Measurements from ENCODE around the gene JARID2.
"Not testable (repeated sequence)": the region's sequence is repeated elsewhere in the genome, so short reads cannot be mapped to it uniquely, and the experiment has no call there.

The JARID2 gene

DNA sequence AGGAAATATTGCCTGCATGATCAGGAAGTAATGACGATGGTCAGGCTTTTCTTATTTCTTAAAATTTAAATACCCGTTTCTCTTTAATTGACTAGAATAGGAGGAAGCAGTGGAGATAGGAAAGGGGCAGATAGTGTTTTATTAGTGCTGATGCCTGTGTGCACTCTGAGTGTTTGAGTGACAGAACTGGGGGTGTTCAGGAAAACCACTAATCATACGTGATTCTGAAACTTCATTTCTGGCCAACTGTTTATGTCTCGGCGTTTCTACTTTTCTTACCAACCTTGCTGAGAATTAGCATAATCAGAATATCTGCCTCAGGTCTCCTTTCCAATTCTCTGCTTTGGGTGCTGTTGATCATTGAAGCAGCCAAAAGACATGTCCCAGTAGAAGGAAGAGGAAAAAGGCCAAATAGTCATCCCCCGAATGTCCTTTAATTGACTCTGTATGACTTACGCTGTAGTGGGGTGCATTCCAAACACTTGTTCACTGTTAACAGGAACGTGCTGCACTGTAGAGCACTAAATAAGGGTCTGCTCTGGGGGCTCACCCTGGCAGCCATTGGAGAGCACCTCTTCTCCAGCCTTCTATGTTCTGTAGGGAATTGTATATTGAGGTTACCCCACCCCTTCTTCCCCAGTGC, 152.9 kb downstream of the JARID2 start:
- no peak for DNase-seq (ENCODE audit: low read depth in 3 of 3)

DNA sequence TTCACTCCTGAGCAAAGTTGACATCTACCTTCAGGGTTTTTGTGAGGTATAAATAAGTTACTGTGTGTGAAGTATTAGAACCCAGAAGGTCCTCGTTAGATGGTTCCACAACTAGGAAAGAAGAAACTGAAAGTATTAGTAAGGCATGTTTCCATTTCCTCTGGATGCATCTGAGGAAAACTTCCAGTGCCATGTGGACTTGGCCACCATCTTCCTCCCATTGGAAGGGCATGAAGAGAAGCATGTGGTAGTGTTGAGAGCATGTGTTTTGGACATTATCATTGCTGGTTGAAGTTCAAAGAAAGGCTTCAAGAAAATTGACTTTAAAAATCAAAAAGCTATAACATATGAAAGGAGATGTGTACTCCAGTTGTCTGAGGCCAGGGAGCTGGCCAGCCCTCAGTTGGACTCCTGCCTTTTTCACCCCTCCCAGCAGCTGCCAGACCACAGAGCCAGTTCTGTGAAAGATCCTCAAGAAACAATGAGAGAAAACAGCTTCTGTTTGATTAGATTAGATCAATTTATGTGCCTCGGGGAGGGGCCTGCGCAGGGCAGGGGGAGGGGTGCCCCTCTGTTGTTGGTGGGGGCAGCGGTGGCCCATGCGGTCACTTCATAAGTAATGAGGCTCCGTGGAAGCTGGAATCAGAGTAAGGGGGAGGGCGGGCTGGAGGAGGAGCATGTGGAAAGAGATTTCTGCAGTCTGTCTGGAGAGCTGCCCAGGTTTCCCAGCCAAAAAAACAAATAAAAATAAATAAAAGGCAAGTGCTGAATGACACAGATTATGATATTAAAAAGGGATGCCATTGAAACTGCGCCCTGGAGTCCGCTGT, 154.0 kb downstream of the JARID2 start:
- no peak for DNase-seq (ENCODE audit: low read depth in 3 of 3)

DNA sequence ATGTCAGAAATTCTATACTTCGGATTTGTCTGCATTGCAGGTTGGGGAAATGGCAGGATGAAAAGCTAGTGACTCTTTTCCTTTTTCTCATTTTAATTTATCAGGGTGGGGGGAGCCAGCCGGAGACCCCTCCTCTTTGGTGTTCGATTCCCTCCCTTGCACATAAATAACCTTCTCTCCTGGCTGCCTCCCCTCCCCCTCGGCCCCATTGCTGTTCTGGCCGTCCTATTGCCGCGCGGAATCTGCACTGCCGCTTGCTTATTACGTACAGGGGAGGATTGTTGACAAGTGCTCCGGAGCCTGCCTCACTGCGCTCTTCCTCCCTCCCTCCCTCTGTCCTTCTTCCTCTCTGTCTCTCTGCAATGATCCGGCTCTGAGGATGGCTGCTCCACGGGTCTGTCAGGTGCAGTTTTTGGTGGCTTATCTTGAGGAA, 154.7 kb downstream of the JARID2 start:
- DNase-seq (ENCODE audit: low read depth in 3 of 3), result no peak

DNA sequence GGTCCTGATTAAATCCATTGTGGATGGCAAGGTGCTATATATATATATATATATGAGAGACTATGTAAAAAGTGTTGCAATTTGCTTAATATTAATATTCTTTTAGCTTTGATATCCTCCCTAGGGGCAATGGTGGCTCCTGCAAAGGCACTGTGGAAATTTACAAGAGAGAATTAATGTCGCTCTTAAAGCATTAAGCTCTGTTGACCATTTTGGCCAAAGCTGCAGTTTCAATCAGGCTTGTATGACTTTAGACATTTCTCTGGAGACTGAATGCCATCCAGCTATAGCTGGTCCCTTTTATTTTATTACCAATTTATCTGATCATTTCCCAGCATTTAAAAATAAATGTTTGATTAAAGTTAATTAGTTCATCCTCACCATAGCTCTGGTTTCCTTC, 155.3 kb downstream of the JARID2 start:
- no peak for DNase-seq (ENCODE audit: low read depth in 3 of 3)

DNA sequence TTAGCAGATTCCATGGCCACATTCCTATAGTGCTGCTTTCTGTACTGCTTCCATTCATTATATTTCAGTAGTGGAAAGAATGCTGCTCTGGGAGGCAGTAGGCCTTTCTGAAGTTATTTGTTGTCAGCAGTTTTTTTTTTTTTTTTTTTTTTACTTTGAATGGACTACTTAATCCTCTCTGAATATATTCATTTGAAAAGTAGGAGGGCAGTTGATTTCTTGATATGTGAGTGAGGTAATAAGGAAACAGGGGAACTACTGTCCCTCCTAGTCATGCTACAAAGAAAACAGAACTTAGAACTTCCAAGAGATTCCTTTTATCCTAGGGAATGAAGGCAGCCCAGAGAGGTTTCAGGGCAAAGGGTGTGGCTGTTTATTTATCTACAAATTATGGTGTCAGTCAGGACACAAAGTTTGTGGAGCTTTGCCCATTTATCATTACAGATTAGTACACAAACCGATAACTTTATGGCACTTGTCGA, 155.9 kb downstream of the JARID2 start:
- no peak for DNase-seq (ENCODE audit: low read depth in 3 of 3)

DNA sequence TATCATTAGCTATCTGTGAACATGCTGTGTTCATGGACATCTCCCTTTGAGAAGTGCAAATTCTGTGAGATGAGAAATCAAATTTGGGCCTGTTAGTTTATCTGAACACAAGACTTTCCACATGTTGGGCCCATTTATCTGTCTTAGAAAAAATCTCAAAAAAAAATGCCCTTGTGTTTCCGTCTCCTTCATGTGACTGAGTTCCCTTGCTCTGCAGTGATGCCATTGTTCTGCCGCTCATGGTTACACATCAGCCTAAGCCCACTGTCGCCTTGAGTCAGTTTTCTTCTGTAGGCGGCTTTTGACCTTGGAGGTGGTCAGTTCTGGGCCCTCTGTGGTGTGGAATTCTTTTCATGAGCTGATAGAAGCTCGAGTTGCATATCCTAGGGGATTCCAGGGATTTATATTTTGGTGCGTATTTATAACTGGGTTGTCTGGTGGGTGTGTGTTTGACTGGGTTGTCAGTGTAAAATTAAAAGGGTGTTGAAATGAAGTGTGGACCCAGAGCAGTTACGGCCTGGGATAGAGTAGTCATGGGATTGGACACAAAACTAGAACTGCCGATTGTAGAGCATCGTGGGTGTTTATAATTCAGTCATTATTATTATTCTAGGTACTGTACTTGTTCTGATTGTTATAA, 156.7 kb downstream of the JARID2 start:
- no peak for DNase-seq (ENCODE audit: low read depth in 3 of 3)

DNA sequence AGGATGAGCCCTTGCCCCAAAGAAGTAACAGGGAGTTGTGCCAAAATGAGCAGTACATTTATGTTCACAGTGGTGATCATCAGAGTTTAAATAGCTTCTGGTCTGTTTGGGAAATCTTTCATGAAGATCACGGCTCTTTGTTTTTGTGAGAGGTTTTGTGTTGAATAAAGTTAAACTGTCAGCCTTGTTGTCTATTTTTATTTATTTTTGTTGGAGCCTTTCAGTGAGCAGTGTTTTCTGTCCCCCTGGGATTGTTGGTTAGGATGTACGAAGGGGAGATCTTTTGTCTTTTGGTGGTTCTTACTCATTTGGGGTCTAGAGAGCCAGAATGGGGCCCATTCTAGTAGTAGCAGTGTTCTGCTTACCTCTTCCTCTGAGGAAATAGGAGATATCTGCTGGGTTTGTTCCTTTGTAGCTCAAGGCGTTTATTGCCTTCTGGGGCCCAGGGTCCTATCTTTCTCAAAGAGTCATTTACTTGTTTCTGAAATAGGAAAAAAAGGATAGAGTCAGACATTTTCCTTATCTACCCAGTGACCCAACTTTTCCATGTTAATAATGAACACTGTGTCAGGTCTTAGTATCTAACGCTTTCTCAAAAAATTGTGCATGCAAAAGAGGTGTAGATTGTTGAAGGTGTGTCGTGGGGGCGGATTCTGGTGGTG, 157.4 kb downstream of the JARID2 start:
- no peak for DNase-seq (ENCODE audit: low read depth in 3 of 3)

DNA sequence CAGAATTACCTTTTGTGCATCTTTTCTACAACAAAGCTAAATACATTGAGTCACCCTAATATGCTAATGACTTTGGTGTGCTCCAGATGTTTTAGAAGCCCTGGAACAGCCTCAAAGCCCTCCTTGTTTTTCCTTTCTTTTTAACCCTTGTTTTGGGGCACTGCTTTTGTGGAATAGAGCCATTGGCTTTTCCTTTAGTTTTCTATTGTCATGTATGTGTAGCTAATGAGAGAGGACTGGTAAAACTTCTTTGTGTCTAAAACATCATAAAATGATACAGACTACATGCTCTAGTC, 158.8 kb downstream of the JARID2 start:
- no peak for DNase-seq (ENCODE audit: low read depth in 3 of 3)

DNA sequence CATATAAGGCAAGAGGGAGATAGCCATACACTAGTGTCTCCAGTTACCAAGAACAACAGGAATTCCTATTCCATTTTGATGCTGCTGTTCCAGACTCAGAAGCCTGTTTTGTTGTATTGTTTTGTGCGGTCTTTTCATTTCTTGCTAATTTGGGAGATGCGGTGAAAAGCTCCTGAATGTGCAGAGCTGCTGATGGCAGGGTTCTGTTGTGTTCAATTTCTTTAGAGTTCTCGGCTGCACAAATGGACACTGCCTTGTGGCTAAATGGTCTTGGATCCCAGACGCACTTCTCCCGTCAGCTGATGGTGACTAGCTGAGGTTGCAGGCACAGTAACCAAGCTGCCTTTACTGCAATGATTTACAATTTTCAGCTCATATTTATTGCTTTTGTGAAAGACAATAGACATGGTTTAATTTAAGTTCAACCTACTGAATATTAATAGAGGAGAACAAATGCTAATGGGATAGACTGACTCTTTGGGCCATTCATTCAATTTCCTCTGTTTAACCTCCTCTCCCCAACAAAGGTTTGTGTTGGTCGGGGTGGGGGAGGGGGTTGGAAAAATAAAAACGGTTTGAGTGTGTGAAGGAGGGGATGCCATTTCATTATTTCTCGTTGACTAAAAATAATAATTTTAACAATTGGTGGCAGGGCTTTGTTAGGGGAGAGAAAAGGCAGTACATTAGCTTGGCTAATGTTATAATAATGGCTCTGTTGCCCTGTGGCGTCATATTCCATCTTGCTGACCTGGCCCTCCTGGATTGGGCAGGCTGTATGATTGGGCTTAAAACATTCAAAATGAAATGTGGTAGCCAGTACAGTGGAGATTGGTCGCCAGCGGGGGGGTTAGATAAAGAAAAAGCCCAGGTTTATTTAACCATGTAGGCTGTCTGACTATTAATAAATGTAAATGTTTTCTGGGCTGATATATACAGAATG, 159.5 kb downstream of the JARID2 start:
- DNase-seq (ENCODE audit: low read depth in 3 of 3), result no peak

DNA sequence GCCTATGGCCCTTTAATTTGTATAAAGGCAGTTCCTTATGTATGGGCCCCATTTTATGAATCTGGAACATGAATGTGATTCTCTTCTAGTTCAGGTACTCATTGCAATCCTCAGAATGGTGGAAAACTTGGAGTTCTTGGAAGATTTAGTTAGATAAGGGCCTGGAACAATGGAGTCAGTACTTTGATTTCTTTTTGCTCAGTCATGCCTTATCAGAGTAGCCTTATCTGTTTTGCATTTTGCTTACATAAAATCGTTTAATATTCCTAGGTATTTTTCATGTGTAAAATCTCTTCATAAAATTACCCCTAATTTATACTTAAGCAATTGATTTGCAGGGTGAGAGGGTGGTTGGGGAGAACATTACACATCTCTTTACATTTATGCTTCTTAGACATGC, 160.6 kb downstream of the JARID2 start:
- DNase-seq (ENCODE audit: low read depth in 3 of 3), result no peak

DNA sequence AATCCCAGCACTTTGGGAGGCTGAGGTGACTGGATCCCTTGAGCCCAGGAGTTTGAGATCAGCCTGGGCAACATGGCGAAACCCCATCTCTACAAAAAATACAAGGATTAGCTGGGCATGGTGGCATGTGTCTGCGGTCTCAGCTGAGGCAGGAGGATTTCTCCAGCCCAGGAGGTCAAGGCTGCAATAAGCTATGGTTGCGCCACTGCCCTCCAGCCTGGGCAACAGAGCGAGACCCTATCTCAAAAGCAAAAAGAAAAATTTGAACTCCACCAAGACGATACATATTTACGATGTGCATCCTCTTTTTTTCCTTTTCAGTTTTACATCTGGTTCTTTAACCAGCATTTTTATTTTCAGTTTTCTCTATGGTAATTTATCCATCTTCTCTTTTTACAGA, 162.1 kb downstream of the JARID2 start:
- no peak for DNase-seq (ENCODE audit: low read depth in 3 of 3)

DNA sequence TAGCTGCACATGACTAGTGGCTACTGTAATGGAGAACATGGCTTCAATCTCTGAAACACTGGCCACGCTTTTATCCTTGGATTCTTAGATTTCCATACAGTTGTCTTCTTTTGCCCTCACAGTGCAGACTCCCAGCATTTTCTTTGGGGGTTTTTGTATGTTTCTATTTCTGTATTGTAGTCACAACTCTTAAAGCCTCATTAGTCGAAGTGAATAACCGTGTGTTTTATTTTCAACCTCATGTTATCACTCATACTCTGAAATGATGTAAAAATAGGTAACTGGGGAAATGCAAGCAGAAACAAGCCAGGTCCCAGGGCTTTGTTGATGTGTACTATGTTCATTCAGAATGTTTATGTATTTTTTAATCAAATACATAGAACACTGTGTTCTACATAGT, 162.9 kb downstream of the JARID2 start:
- DNase-seq (ENCODE audit: low read depth in 3 of 3), result no peak

DNA sequence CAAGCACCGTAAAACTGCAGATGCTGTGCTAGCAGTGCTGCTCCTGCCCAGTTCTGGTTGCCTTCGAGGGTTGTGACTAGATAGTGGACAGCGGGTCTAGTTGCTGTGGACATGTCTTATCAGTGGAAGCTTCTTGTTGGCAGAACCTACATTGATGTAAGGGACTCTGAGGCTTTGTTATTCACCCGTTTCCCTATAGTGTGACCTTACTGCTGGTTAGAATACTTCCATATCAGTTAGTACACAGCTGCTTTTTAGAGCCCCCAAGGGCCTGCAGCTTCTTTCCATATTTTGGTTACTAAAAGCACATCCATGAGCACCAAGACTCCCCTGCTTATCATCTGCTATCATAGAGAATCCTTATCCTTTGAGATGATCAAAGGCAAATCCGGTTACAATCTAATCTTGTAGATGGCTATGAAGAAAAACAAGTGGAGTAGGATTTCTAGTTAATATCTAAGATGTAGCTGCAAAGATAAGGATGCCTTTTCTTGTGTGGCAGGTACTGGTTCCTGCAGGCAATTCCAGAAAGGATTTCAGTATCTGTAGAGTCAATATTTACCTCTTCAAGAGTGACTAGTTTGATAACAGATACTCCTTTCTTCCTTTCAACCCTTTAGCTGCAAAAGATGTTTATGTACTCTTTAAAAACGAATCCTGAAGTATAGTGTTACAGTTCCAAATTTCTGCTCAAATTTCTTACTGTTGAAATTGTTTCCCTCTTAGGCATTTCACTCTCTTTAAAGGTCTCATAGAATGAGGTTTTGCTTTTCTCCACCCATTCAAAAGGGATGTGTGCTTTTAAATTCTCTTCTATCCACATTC, 163.6 kb downstream of the JARID2 start:
- DNase-seq (ENCODE audit: low read depth in 3 of 3), result no peak

DNA sequence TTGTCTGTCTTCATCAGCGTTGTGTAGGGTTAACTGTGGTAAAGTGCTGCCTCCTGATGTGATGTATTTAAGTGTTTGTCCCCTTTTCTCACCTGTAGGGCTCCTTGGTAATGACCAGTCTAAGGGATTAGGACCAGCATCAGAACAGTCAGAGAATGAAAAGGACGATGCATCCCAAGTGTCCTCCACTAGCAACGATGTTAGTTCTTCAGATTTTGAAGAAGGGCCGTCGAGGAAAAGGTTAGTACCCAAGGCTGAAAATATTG, 164.2 kb downstream of the JARID2 start:
- no peak for DNase-seq (ENCODE audit: low read depth in 3 of 3)

DNA sequence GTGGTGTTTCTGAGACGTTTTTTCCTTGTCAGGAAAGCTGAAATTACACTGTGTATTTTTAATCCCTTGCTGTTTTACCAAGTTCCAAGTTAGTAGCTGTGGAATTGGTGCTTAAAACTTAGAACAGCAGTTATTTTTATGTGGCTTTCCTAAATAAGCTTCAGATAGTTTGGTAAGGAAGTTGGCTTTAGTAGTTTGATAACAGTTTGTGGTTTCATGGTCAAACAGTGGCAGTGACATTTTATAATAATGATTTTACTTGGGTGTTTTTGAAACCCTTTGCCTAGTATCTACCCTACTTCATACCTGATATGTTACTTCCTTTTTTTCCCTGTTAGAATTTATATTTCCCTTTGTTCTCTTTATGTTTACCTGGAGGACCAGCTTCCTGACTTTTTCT, 164.9 kb downstream of the JARID2 start:
- DNase-seq (ENCODE audit: low read depth in 3 of 3), result no peak

DNA sequence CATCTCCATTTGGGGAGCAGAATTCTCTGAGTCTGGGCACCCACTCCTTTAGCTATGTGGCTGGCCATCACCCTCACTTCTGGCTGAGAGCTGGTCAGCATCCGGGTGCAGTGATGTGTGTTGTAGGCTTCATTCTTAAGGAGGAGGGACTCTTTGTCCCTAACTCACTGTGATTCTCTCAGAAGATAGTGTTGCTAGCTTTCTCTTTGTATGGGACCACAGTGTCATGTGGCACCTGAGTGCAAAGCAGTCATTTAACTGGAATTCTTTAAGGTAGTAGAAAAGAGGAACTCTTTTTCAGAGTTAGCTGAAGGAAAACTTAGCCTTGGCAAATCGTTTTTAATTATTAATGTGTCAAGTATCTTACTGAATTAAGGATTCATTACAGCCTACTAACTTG, 165.9 kb downstream of the JARID2 start:
- DNase-seq (ENCODE audit: low read depth in 3 of 3), result no peak

DNA sequence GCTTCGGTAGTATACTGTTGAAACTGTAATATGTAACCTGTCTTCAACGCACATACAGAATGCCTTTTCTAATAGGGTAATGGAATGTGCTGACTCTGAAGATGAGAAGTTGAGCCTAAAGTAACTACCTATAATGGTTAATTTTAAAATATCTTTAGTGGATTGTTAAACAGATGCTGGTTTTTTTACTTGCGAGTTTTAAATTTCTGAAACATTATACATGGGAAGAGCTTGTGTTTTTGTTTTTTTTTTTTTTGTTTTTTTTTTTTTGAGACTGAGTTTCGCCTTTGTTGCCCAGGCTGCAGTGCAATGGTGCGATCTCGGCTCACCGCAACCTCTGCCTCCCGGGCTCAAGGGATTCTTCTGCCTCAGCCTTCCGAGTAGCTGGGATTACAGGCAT, 166.9 kb downstream of the JARID2 start:
- DNase-seq (ENCODE audit: low read depth in 3 of 3), result no peak

DNA sequence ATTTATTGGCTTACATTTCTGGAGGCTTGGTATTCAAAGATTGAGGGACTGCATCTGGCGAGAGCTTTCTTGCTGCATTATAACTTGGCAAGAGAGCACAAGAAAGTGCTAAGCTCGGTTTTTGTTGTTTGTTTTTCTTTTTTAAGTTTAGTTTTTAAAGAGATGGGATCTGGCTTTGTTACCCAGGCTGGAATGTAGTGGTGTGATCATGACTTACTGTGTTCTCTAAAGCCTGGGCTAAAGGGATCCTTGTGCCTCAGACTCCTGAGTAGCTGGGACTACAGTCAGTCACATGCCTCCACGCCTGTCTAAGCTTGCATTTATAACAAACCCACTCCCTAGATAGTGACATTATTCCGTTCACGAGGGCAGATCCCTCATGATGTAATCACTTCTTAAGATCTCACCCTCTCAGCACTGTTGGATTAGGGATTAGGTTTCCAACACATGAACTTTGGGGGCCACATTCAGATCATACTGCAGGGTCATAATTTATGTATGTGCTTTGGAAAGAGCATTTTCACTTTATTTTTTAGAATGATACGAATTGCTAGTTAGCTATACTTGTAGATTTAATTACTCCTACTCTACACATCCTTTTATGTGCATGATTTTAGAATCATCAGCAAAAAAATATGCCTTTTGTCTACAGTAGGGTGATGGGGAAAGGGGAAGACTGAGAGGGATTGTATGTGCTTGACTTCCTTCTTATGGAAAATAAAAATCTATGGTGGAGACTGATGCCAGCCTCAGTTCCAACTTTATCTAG, 167.8 kb downstream of the JARID2 start:
- no peak for DNase-seq (ENCODE audit: low read depth in 3 of 3)

DNA sequence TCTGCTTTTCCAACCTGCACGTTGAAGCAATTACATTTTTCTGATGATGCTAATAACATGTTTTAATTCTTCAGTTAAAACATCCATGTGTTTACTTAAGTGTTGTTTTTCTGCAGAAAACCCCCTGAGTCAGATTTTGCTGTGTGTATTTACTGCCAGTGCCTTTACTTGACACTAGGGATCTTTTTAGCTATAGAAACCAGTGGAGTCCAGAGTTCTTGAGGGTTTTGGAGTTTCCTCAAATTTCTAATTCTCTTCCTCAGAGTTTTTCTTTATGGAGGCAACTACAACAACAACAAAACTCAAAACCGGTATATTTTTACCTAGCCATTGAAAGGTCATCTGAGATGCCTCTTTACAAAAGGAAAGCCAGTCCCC, 168.4 kb downstream of the JARID2 start:
- DNase-seq (ENCODE audit: low read depth in 3 of 3), result no peak

DNA sequence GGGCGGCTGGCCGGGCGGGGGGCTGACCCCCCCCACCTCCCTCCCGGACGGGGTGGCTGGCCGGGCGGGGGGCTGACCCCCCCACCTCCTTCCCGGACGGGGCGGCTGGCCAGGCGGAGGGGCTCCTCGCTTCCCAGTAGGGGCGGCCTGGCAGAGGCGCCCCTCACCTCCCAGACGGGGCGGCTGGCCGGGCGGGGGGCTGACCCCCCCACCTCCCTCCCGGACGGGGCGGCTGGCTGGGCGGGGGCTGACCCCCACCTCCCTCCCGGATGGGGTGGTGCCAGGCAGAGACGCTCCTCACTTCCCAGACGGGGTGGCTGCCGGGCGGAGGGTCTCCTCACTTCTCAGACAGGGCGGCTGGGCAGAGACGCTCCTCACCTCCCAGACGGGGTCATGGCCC, 169.8 kb downstream of the JARID2 start:
- DNase-seq (ENCODE audit: low read depth in 3 of 3), result not testable (repeated sequence)
